Left ventricle myocardium inferior (tissue), 1 donor: ENCODE data around the gene PLEKHH2. TPM values are rescaled to one million over a fixed set of nuclear protein-coding genes. Genes with fewer than 3 reads are reported as not detected.
"Not testable (repeated sequence)": the region's sequence is repeated elsewhere in the genome, so short reads cannot be mapped to it uniquely, and the experiment has no call there.

Source experiments
- DNase-seq: peaks from one replicate; pipeline ENCODE4 v3.0.0-alpha.2; 2020
- H3K27ac ChIP-seq: fragments of 200-600 bp; replicated peaks from 2 replicates; pipeline ENCODE4 v1.8.0; 2021
- H3K27me3 ChIP-seq: fragments of 200-600 bp; 2 replicates; pipeline ENCODE4 v1.8.0; 2021; ENCODE audit warnings: low read depth
- H3K36me3 ChIP-seq: fragments of 200-600 bp; 2 replicates; pipeline ENCODE4 v1.8.0; 2021
- H3K4me1 ChIP-seq: fragments of 200-600 bp; 2 replicates; pipeline ENCODE4 v1.8.0; 2021
- H3K4me3 ChIP-seq: fragments of 200-600 bp; 2 replicates; pipeline ENCODE4 v1.8.0; 2021; ENCODE audit warnings: mild to moderate bottlenecking, moderate library complexity
- H3K9me3 ChIP-seq: fragments of 200-600 bp; replicated peaks from 2 replicates; pipeline ENCODE4 v1.8.0; 2021
- intact Hi-C: fragments of 100-400 bp; cut with micrococcal nuclease; formaldehyde crosslinking; loops from one replicate; pipeline ENCODE4 v1.11.0; 2022
- total RNA-seq: library from RNA; stranded (reverse); fragmentation: NEBNext Ultra II Directional; extraction: Animal tissue kit (Norgen Biotek cat#: 25700); gene quantifications from one replicate; pipeline ENCODE4 v1.2.1, GENCODE V29; 2021
- TF ChIP-seq, protein P1 (sequence below): fragments of 200-600 bp; IDR thresholded peaks from 2 replicates; pipeline ENCODE4 v1.8.0; 2021; ENCODE audit warnings: antibody characterized with exemption, mild to moderate bottlenecking, borderline replicate concordance
- donor health status: DM: no; HTN: yes; CAD: no; lungs with severe emphysema.

The PLEKHH2 gene
- total RNA-seq, 1 donor from 2014 or later, result 1.3 TPM

DNA sequence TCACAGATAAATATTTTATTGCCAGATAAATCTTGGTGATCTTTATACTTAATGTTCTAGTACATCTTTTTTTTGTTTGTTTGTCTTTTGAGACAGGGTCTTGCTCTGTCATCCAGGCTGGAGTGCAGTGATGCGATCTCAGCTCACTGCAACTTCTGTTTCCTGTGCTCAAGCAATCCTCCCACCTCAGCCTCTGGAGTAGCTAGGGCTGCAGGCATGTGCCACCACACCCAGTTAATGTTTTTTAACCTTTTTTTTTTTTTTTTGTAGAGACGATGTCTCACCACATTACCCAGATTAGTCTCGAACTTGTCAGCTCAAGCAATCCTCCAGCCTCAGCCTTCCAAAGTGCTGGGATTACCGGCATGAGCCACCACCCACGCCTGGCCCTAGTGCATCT, 48.3 kb downstream of the PLEKHH2 start:
- H3K4me3 ChIP-seq, result no peak overlapping the region
- intact Hi-C loops, result no loop called here
- H3K27me3 ChIP-seq, result no peaks in the 10 kb centered on the region
- H3K36me3 ChIP-seq, result no peaks in the 10 kb centered on the region
- no peak for DNase-seq
- H3K27ac ChIP-seq, result no peak overlapping the region
- TF ChIP-seq, protein P1, sequence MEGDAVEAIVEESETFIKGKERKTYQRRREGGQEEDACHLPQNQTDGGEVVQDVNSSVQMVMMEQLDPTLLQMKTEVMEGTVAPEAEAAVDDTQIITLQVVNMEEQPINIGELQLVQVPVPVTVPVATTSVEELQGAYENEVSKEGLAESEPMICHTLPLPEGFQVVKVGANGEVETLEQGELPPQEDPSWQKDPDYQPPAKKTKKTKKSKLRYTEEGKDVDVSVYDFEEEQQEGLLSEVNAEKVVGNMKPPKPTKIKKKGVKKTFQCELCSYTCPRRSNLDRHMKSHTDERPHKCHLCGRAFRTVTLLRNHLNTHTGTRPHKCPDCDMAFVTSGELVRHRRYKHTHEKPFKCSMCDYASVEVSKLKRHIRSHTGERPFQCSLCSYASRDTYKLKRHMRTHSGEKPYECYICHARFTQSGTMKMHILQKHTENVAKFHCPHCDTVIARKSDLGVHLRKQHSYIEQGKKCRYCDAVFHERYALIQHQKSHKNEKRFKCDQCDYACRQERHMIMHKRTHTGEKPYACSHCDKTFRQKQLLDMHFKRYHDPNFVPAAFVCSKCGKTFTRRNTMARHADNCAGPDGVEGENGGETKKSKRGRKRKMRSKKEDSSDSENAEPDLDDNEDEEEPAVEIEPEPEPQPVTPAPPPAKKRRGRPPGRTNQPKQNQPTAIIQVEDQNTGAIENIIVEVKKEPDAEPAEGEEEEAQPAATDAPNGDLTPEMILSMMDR, result no peak
- no peaks in the 10 kb centered on the region for H3K9me3 ChIP-seq
- H3K4me1 ChIP-seq, result no peaks in the 10 kb centered on the region

DNA sequence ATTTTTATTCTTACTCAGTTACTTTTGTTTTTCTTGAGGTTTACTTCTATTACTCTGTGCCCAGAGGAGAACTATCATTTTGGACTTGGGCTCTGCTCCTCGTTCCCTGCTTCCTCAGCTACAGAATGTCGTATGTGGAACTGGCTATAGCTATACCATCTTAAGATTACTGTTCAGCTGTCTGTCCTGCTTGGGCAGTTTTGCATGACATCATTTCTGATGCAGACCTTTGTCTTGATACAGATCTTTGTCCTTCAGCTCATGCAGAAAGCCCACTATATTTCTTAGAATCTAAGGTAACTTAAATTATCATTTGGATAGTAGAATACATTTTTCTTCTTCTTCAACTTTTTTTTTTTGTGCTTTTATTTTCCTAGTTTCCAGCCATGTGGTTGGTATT, 52.9 kb downstream of the PLEKHH2 start:
- Histone ChIP-seq H3K4me1 (no peaks in the 10 kb centered on the region), H3K4me3 (no peak overlapping the region), H3K36me3 (no peaks in the 10 kb centered on the region), H3K27ac (no peak overlapping the region), H3K27me3 (peaks cover 12% of the 10 kb centered on the region), H3K9me3 (no peaks in the 10 kb centered on the region)
- no peak for DNase-seq
- TF ChIP-seq, protein P1, result no peak
- intact Hi-C loops, result no loop called here

DNA sequence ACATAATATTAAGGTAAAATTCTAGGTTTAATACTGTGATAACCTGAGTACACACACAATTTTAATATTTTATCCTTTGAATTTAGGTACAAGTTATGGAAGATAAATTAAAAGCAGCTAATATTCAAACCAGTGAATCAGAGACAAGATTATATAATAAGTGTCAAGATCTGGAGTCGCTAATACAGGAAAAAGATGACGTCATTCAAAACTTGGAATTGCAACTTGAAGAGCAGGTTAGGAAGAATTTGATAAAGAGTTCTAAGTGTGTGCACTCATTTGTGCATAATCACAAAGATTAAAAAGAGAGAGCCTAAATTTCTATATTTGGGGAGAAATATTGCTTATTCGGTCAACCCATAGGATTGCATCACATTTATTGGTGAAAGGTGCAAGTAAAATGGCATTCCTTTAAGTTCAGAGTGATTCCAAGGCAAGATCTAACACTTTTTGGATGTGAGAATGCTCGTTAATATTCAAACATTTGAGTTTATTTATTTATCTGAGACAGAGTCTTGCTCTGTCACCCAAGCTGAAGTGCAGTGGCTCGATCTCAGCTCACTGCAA, 55.5 kb downstream of the PLEKHH2 start:
- Histone ChIP-seq H3K4me3 (no peak overlapping the region), H3K27ac (no peak overlapping the region), H3K9me3 (no peaks in the 10 kb centered on the region), H3K27me3 (peaks cover 12% of the 10 kb centered on the region), H3K4me1 (no peaks in the 10 kb centered on the region), H3K36me3 (no peaks in the 10 kb centered on the region)
- intact Hi-C loops, result no loop called here
- TF ChIP-seq, protein P1, result no peak
- DNase-seq, result no peak

DNA sequence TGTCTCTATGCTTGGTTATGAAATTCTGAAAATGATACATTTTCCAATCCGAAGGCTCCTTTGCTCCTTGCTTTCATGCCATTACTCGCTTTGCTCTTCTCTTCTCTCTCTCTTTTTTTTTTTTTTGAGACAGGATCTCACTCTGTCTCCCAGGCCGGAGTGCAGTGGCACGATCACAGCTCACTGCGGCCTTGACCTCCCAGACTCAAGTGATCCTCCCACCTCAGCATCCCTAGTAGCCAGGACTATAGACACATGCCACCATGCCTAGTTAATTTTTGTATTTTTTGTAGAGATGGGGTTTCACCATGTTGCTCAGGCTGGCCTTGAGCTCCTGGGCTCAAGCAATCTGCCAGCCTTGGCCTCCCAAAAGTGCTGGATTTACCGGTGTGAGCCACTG, 61.1 kb downstream of the PLEKHH2 start:
- H3K27me3 ChIP-seq, intact Hi-C loops, H3K4me3 ChIP-seq, H3K27ac ChIP-seq, H3K4me1 ChIP-seq, DNase-seq, H3K9me3 ChIP-seq, H3K36me3 ChIP-seq: not testable (repeated sequence)

DNA sequence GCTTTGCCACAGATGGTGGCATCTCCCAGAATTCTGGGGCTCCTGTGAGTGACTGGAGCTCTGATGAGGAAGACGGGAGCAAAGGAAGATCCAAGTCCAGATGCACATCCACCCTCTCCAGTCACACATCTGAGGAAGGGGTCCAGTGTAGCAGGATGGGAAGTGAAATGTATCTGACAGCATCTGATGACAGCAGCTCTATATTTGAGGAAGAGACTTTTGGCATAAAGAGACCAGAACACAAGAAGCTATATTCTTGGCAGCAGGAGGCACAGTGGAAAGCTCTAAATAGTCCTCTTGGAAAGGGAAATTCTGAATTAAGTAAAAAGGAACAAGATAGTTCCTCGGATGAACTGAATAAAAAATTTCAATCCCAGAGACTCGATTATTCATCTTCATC, 62.7 kb downstream of the PLEKHH2 start:
- DNase-seq, result no peak
- Histone ChIP-seq H3K9me3 (no peaks in the 10 kb centered on the region), H3K27me3 (peaks cover 12% of the 10 kb centered on the region), H3K4me3 (no peak overlapping the region), H3K4me1 (no peaks in the 10 kb centered on the region), H3K27ac (no peak overlapping the region), H3K36me3 (no peaks in the 10 kb centered on the region)
- intact Hi-C loops, result no loop called here
- TF ChIP-seq, protein P1, result no peak

DNA sequence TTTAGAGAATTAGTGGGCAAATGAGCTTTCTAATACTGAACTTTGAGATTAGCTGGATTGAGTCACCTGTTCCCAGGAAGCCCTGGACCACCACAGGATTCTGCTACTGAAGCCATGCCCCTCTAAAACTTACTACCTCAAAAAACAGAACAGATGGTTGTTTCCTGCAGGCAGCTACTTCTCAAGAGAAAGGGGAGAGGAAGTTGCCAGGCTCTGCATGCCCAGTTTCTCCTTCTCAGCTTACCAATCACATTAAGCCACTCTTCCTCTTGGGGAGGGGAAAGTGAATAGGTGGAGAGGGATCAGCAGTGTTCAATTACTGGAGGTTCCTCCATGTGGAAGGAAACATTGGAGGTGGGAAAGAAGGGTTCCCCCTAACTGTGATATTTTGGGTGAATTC, 64.1 kb downstream of the PLEKHH2 start:
- no peak overlapping the region for H3K27ac ChIP-seq
- TF ChIP-seq, protein P1, result no peak

More for the DNA sequence above, 64.1 kb downstream of the PLEKHH2 start:
- H3K27me3 ChIP-seq, result peaks cover 12% of the 10 kb centered on the region
- DNase-seq, result no peak
- H3K9me3 ChIP-seq, result no peaks in the 10 kb centered on the region
- H3K36me3 ChIP-seq, result no peaks in the 10 kb centered on the region
- H3K4me1 ChIP-seq, result no peaks in the 10 kb centered on the region
- no peak overlapping the region for H3K4me3 ChIP-seq
- intact Hi-C loops, result no loop called here
